GM23248 (cell line): ENCODE measurements around the gene KIF1A. TPM values are rescaled to one million over a fixed set of nuclear protein-coding genes. Genes with fewer than 3 reads are reported as not detected.
A peak's percentile ranks its signal among the peaks of the same experiment; 100 is the strongest.

Experiments used
- DNase-seq: peaks from one replicate; pipeline ENCODE4 v3.0.0-alpha.2; 2015
- H2AFZ ChIP-seq: fragments of 200-600 bp; sonication (generic); 2 replicates; pipeline ENCODE4 v1.6.1; 2016; ENCODE audit warnings: antibody characterized with exemption
- H3F3A ChIP-seq: fragments of 200-600 bp; sonication (generic); 2 replicates; pipeline ENCODE4 v1.6.1; 2016; ENCODE audit warnings: mild to moderate bottlenecking, antibody characterized with exemption, mixed run types; ENCODE audit not compliant: insufficient read depth
- H3K27ac ChIP-seq: fragments of 200-600 bp; sonication (generic); 2 replicates; pipeline ENCODE4 v1.5.1; 2016; ENCODE audit warnings: mild to moderate bottlenecking
- H3K27me3 ChIP-seq: fragments of 200-600 bp; sonication (generic); replicated peaks from 2 replicates; pipeline ENCODE4 v1.6.1; 2016; ENCODE audit warnings: mild to moderate bottlenecking; ENCODE audit not compliant: insufficient read depth
- H3K36me3 ChIP-seq: fragments of 200-600 bp; sonication (generic); 2 replicates; pipeline ENCODE4 v1.6.1; 2016; ENCODE audit warnings: low read depth, mild to moderate bottlenecking
- H3K4me1 ChIP-seq: fragments of 200-600 bp; sonication (generic); 2 replicates; pipeline ENCODE4 v1.6.1; 2016; ENCODE audit warnings: mild to moderate bottlenecking; ENCODE audit not compliant: insufficient read depth
- H3K4me2 ChIP-seq: fragments of 200-600 bp; sonication (generic); one replicate; pipeline ENCODE4 v1.6.1; 2016; ENCODE audit warnings: mild to moderate bottlenecking; ENCODE audit not compliant: unreplicated experiment
- H3K4me3 ChIP-seq: fragments of 200-600 bp; sonication (generic); 2 replicates; pipeline ENCODE4 v1.5.1; 2016; ENCODE audit warnings: mild to moderate bottlenecking
- H3K79me2 ChIP-seq: fragments of 200-600 bp; sonication (generic); 2 replicates; pipeline ENCODE4 v1.6.1; 2016; ENCODE audit warnings: mild to moderate bottlenecking; ENCODE audit not compliant: insufficient read depth
- H3K9ac ChIP-seq: fragments of 200-600 bp; sonication (generic); 2 replicates; pipeline ENCODE4 v1.6.1; 2016; ENCODE audit warnings: mild to moderate bottlenecking
- H3K9me2 ChIP-seq: fragments of 200-600 bp; sonication (generic); 2 replicates; pipeline ENCODE4 v1.6.1; 2016; ENCODE audit warnings: mixed run types, mild to moderate bottlenecking, moderate library complexity; ENCODE audit not compliant: insufficient read depth
- H3K9me3 ChIP-seq: fragments of 200-600 bp; sonication (generic); one replicate; pipeline ENCODE4 v1.6.1; 2017; ENCODE audit warnings: low read depth
- H4K20me1 ChIP-seq: fragments of 200-600 bp; sonication (generic); 2 replicates; pipeline ENCODE4 v1.6.0; 2016; ENCODE audit not compliant: insufficient read depth
- EZH2 ChIP-seq: fragments of 200-600 bp; sonication (generic); IDR thresholded peaks from 2 replicates; pipeline ENCODE4 v1.6.1; 2018; ENCODE audit warnings: antibody characterized with exemption, mild to moderate bottlenecking; ENCODE audit not compliant: insufficient read depth, poor library complexity, severe bottlenecking
- EZH2phosphoT487 ChIP-seq: fragments of 200-600 bp; sonication (generic); IDR thresholded peaks from 2 replicates; pipeline ENCODE4 v1.6.1; 2018; ENCODE audit warnings: antibody characterized with exemption, moderate library complexity, mild to moderate bottlenecking, low read depth; ENCODE audit not compliant: insufficient read depth
- WGBS, 2 experiments: methylation state at CpG; one replicate each; pipeline ENCODE4 v1.1.6; 2015 to 2017; ENCODE audit warnings: low lambda C conversion rate in 2 of 2, low coverage in 1 of 2; ENCODE audit errors: missing lambda C conversion rate in 2 of 2; 5-methylcytosine and 5-hydroxymethylcytosine counted together
- in situ Hi-C: fragments of 300-500 bp; cut with MboI; formaldehyde crosslinking; loops from 2 replicates; pipeline ENCODE4 v1.15.0; 2020
- polyA plus RNA-seq: library from polyadenylated mRNA; unstranded; fragments of >200 nt; fragmentation: Nextera tagmentation; extraction: Ambion mirVana; gene quantifications from 2 replicates; pipeline ENCODE4 v1.2.1, GENCODE V29; 2016
- total RNA-seq: library from RNA; depleted of rRNA; stranded (reverse); fragments of >200 nt; shearing (Covaris generic); gene quantifications from 2 replicates; pipeline ENCODE4 v1.2.3, GENCODE V29; 2014; rRNA removed

The KIF1A gene, protein sequence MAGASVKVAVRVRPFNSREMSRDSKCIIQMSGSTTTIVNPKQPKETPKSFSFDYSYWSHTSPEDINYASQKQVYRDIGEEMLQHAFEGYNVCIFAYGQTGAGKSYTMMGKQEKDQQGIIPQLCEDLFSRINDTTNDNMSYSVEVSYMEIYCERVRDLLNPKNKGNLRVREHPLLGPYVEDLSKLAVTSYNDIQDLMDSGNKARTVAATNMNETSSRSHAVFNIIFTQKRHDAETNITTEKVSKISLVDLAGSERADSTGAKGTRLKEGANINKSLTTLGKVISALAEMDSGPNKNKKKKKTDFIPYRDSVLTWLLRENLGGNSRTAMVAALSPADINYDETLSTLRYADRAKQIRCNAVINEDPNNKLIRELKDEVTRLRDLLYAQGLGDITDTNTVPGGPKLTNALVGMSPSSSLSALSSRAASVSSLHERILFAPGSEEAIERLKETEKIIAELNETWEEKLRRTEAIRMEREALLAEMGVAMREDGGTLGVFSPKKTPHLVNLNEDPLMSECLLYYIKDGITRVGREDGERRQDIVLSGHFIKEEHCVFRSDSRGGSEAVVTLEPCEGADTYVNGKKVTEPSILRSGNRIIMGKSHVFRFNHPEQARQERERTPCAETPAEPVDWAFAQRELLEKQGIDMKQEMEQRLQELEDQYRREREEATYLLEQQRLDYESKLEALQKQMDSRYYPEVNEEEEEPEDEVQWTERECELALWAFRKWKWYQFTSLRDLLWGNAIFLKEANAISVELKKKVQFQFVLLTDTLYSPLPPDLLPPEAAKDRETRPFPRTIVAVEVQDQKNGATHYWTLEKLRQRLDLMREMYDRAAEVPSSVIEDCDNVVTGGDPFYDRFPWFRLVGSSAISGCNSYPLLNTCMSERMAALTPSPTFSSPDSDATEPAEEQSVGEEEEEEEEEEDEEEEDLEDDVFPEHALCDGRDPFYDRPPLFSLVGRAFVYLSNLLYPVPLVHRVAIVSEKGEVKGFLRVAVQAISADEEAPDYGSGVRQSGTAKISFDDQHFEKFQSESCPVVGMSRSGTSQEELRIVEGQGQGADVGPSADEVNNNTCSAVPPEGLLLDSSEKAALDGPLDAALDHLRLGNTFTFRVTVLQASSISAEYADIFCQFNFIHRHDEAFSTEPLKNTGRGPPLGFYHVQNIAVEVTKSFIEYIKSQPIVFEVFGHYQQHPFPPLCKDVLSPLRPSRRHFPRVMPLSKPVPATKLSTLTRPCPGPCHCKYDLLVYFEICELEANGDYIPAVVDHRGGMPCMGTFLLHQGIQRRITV (N-terminal part only)
- under 0.01 TPM in 1 of 2 replicates, not detected in the other for total RNA-seq
- polyA plus RNA-seq, result 0.05 and 0.22 TPM in 2 replicates

DNA sequence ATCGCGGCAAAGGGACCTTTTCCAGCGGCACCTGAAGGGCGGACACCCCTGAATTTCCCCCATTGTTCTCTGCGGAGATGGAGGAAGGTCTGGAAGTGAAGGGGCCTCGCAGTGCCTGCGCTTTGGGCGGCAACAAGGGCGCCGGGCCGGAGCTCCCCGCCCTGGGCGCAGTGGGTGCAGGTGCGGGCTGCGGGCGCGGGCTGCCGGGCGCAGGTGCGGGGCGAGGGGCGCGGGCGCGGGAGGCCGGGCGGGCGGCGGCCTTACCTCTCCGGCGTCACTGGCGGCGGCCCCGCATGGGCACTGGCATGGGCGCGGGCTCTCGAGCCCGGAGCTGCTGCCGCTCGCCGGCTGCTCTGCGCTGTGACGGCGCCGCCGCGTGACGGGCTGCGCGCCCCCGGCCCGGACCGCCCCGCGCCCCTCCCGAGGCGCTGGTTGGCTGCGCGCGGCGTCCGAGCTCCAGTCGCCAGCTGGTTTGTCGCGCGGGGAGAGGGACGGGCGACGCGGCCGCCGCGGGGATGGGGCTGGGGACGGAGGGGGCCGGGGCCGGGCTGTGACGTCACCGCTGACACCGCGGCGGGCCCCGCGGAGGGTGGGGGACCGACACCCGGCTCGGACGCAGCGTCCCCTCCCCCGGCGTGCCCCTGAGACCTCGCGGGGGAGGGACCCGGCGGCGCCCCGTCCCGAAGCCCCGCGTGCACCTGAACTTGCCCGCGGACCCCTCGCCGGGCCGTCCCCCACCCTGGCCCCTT lies at the start of gene KIF1A:
TSS of gene KIF1A (minus strand) at position 362 of the 749 bp plus-strand sequence. CDS start 22,467 bp downstream, outside the sequence.
- DNase-seq, result no peak
- Histone ChIP-seq H3K27me3 (peaks cover 61% of the 10 kb centered on the region), H3F3A (no peaks in the 10 kb centered on the region), H3K27ac (no peak within 1 kb of the TSS), H3K9ac (no peak within 1 kb of the TSS), H2AFZ (no peak within 1 kb of the TSS), H3K36me3 (no peaks in the 10 kb centered on the region), H3K4me1 (no peaks in the 10 kb centered on the region), H3K4me2 (no peak within 1 kb of the TSS), H3K9me3 (no peaks in the 10 kb centered on the region), H3K4me3 (no peak within 1 kb of the TSS), H3K9me2 (no peaks in the 10 kb centered on the region), H4K20me1 (no peaks in the 10 kb centered on the region), H3K79me2 (no peaks in the 10 kb centered on the region)
- TF ChIP-seq EZH2phosphoT487 (0 out of 2 replicates have a peak, but pooled peaks have one; percentile 18), EZH2 (no peak)
- 3% methylated on average over 23 to 58 of the region's 104 CpGs for WGBS, 2 experiments
- in situ Hi-C loops, result no loop called here

DNA sequence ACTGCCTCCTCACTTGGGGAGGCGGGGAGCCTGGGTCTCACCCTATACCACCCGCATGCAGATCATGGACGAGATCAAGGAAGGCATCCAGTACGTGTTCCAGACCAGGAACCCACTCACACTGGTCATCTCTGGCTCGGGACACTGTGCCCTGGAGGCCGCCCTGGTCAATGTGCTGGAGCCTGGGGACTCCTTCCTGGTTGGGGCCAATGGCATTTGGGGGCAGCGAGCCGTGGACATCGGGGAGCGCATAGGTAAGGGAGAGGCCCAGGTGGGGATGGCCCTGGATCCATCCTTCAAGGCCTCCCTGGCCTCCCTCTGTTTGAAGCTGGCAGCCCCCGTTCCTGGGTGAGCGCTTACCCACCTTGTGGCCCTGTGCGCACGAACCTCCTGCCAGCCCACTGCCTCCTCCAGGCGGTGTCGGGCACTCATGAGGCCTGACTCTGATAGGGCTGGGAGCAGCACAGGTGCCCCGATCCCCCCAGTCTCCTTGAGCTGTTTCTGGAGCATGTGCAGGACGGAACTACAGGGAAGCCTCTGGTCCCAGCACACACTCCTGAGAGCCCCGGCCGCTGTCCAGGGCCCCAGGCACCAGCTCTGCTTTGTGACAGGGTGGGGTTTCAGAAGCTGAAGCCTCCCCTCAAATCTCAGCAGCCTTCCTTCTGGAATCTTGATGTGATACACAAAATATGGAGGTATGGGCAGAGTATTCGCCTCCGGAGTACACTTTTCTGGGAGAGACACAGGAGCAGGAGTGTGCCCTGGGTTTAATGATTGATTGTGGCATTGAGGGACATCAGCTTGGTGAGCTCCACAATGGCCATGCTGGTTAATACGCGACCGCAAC lies 49.3 kb upstream of the KIF1A start:
- peaks cover 3% of the 10 kb centered on the region; the same call in 1 of the 2 replicates for H3K27me3 ChIP-seq
- H3K4me2 ChIP-seq, result no peak overlapping the region
- H3K9me3 ChIP-seq, result no peaks in the 10 kb centered on the region
- no peaks in the 10 kb centered on the region for H4K20me1 ChIP-seq
- H2AFZ ChIP-seq, result no peak overlapping the region
- in situ Hi-C loops, result no loop called here
- no peaks in the 10 kb centered on the region for H3K9me2 ChIP-seq
- no peak overlapping the region for H3K27ac ChIP-seq
- no peaks in the 10 kb centered on the region for H3F3A ChIP-seq
- H3K36me3 ChIP-seq, result no peaks in the 10 kb centered on the region
- TF ChIP-seq EZH2 (no peak), EZH2phosphoT487 (no peak)
- 74 to 79% methylated on average over 25 of the region's 25 CpGs for WGBS, 2 experiments
- DNase-seq, result no peak
- no peaks in the 10 kb centered on the region for H3K4me1 ChIP-seq
- no peak overlapping the region for H3K9ac ChIP-seq
- no peak overlapping the region for H3K4me3 ChIP-seq
- no peaks in the 10 kb centered on the region for H3K79me2 ChIP-seq

DNA sequence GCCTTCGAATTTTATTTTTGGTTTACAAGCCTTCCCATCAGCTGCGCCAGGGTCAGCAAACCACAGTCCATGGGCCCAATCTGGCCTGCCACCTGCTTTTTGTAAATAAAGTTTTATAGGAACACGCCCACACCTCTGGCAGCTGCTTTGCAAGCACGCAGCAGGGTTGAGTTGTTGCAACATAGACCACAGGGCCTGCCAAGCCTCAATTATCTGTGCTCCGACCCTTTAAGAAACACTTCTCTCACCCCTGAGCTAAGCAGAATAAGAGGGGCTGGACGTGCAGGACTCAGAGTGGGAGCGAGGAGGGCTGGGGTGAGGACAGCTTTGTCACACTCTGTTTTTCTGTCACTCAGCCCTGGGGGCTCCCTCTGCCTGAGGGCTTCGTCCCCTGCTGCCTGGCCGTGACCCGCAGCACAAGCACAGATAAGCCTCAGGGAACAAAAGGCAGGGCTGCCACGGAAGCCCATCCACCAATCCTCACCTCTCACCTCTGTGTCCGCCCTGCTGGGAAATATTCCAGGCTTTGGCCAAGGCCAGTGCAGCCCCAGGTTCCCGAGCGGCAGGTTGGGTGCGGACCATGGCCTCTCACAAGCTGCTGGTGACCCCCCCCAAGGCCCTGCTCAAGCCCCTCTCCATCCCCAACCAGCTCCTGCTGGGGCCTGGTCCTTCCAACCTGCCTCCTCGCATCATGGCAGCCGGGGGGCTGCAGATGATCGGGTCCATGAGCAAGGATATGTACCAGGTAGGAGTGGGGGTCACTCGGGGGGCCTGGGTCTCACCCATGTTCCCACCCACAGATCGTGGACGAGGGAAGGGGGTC lies 48.5 kb upstream of the KIF1A start, which contains the start of gene AGXT:
TSS of gene AGXT (plus strand) at position 539 of the 823 bp plus-strand sequence. CDS start at position 581, 42 bp downstream.
- Histone ChIP-seq H2AFZ (no peak within 1 kb of the TSS), H3K4me1 (no peaks in the 10 kb centered on the region), H4K20me1 (no peaks in the 10 kb centered on the region), H3K27ac (no peak within 1 kb of the TSS), H3K79me2 (no peaks in the 10 kb centered on the region), H3K4me2 (no peak within 1 kb of the TSS), H3K36me3 (no peaks in the 10 kb centered on the region), H3K9me2 (no peaks in the 10 kb centered on the region), H3F3A (no peaks in the 10 kb centered on the region), H3K4me3 (no peak within 1 kb of the TSS), H3K9ac (no peak within 1 kb of the TSS), H3K27me3 (peaks cover 8% of the 10 kb centered on the region), H3K9me3 (no peaks in the 10 kb centered on the region)
- TF ChIP-seq EZH2, result no peak
- TF ChIP-seq EZH2phosphoT487, result no peak
- in situ Hi-C loops, result no loop called here
- WGBS, 2 experiments, result 58 to 63% methylated on average over 18 to 21 of the region's 21 CpGs
- peak; percentile 32 for DNase-seq
